ENCODE data around the gene SUMO4.
"Not testable (repeated sequence)": the region's sequence is repeated elsewhere in the genome, so short reads cannot be mapped to it uniquely, and the experiment has no call there.

SUMO4 gene

DNA sequence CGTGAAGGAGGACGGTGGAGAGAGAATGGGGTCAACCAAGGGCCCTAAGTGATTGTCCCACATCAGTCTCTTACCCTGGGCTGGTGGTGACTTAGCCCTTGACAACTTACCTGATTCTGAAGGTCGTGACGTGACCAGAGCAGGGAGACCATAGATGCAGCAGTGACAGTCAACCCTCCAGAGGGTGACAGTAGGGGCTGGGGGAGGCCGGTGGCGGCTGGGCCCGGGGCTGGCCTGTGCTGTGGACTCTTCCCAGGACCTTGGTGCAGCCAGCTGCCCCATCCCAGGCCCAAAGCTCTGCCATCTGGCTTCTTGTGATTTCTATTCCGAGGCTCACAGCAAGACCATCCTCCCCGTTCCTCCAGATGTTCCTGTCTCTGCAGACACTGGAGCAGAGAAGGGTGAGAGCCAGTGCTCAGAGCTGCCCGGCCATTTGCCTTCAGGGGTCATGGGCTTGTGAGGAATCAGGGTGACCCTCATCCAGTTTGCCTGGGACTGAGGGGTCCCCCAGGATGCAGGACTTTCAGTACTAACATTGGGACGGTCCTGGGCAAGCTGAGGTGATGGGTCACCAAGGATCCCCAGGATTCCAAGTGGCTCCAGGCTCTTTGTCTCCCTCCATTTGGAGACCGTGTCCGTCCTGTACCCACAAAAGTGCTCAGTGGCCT is 36.0 kb downstream of the SUMO4 start:
- no peak for DNase-seq

DNA sequence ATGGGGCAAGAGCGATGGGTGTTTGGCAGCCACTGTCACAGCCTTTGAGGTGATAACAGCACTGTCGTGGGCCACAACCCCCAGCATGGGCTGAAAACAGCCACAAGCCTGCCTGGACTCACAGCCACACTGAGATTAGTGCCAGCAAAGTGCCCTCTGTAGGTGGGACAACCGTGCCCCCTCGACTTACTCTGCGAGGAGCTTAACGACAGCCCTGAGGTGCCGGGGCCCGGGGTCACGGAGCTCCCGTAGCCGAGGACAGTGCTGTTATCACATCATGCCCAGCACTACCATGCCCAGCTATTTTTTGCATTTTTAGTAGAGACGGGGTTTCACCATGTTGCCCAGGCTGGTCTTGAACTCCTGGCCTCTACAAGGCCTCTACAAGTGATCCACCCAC is 36.6 kb downstream of the SUMO4 start:
- no peak for DNase-seq

DNA sequence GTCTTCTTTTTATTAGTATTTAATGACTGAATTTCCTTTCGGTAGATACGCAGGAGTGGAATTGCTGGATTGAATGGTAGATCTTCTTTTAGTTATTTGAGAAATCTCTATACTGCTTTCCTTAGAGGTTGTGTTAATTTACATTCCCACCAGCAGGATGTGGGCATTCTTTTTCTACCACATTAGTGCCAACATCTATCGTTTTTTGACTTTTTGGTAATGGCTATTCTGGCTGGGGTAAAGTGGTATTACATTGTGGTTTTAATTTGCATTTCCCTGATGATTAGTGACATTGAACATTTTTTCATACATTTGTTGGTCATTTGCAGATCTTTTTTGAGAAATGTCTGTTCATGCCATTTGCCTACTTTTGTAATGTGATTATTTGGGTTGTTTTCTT is 37.1 kb downstream of the SUMO4 start:
- no peak for DNase-seq

DNA sequence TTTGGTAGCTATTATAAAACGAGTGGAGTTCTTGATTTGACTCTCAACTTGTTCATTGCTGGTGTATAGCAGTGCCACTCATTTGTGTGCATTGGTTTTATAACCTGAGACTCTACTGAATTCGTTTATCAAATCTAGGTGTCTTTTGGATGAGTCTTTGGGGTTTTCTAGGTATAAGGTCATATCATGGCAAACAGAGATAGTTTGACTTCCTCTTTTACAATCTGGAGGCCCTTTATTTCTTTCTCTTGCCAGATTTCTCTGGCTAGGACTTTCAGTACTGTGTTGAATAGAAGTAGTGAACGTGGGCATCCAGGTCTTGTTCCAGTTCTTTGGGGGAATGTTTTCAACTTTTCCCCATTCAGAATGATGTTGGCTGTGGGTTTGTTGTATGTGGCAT is 38.8 kb downstream of the SUMO4 start:
- DNase-seq: no peak

DNA sequence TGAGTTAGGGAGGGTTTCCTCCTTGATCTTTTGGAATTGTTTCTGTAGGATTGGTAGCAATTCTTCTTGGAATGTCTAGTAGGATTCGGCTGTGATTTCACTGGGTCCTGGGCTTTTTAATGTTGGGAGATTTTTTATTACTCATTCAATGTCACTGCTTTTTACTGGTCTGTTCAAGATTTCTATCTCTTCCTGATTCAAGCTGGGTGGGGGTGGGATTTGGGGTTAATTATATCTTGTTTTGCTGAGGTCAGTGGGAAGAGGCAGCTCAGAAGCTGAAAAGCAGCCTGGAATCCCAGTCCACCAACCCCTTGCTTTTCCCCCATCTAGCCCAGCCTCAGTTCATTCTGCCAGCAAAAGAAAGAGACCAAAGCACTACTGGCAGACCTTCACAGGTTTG is 39.6 kb downstream of the SUMO4 start:
- no peak for DNase-seq

DNA sequence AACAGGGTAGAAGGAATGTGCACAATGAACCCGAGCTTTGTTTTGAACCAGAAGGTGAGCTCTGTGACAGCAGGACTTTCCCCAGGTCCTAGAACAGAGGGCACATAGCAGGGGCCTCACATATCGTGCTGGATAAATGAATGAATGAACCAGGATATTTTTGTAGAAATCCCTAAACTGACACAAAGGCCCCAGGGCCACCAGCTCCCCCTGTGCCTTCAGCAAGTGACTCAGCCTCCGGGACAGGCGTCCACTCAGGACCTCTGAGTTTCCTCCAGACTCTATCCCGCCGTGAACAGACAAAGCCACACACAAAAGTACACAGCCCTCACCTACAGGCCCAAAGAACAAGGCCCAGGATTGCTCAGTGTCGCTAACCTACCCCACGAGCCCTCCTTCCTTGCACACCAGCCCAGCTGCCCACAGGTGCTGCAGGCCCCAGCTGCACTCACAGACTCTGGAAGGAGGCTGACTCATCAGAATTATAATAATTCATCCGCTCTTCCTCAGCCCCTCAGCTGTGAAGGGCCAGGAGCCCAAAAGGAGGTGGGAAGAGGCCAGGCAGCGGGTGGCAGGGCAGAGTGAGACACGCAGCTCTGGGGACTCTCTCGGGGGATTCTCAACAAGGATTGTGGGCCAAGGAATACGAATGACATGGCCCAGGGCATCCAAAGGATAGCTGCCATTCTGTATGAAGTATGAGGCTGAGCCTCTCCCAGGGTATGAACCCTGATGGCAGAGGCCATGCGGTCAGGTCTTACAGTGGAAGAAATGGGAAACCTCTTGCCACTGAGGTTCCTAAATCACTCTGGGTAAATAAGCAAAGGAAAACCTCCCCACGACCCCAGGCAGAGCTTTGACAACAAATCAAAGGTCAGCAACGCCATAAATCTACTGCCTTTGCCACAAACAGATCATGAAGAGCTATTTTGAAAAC is 40.9 kb downstream of the SUMO4 start:
- no peak for DNase-seq

DNA sequence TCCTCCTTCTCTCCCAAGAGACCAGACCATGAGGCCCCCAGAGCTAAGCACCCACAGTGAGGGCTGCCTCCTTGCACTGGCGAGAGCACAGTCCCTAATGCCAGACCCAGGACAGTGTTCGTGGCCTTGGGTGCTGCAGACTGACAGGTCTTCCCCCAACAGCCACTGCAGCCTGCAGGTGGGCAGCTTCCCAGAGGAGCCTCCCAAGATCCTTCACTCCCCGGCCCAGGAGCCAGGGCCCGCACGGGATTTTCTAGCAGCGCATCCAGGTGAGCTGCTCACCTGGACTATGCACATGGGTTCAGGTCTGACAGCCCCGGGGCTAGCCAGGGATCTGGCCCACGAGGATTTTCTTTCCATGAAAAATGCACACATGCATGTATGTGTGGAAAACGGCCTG is 41.7 kb downstream of the SUMO4 start:
- no peak for DNase-seq

DNA sequence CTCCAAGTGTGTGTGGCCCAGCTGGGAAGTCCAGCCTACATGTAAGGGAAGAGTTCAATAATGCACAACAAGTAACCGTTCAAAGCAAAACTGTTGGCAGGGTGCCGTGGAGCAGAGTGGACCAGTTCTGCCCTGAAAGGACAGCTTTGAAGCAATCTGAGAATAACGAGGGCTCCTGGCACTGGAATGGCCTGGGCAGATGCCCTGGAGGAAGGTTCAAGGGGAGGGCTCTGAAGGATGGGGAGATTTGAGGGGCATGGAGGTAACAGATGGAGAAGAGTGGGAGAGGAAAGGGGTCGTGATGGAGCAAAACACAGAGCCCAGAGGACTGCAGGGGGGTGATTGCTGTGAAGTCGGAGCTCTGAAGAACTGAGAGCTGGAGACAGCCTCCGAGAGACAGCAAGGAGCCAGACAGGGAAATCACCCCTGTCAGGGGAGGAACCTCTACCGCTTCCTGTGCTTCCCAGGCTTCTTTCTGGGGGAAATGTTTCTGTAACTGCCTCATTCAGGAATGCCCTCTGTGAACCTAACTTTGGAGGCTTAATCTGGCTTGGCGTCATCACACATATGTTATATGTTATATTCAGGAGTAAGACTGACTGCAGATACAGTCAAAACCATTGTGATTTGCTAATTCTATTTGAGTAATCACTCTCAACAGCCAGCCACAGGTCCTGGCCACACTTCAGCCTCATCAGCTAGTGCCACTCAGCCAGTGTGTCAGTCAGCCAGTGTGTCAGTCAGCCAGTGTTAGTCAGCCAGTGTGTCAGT is 43.5 kb downstream of the SUMO4 start:
- DNase-seq: no peak

DNA sequence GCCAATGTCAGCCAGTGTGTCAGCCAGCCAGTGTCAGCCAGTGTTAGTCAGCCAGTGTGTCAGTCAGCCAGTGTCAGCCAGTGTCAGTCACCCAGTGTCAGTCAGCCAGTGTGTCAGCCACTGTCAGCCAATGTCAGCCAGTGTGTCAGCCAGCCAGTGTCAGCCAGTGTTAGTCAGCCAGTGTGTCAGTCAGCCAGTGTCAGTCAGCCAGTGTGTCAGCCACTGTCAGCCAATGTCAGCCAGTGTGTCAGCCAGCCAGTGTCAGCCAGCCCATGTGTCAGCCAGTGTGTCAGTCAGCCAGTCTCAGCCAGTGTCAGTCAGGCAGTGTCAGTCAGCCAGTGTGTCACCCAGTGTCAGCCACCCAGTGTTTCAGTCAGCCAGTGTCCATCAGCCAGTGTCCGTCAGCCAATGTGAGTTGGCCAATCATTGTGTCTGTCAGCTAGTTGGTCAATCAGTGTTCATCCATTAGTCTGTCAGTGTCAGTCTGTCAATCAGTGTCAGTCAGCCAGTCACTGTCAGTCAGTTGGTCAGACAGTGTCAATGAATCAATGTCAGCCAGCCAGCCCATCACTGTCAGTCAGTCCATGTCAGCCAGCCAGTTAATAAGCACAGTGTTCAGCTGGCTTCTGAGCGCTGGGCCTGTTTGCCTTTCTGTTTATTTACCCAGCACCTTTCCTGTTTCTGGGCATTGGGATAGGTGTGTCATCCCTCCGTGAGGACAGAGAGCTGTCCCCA is 44.5 kb downstream of the SUMO4 start:
- not testable (repeated sequence) for DNase-seq

DNA sequence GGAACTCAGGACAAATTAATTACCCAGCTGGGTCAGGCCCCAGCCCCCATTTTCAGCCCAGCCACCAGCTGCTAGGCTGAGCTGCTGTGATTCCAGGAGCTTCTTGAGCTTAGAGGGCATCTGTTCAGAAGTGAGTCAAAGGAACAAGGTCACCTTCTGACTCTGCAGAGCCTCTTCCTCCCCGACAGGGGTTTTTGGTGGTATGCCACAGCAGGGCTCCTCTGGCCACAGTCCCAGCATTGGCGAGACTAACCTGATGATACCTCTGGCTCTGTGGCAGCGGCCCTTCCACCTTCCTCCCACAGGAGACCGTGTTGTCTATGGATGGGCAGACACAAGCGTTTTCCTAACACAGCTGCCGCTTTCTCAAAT is 45.0 kb downstream of the SUMO4 start:
- DNase-seq: no peak

DNA sequence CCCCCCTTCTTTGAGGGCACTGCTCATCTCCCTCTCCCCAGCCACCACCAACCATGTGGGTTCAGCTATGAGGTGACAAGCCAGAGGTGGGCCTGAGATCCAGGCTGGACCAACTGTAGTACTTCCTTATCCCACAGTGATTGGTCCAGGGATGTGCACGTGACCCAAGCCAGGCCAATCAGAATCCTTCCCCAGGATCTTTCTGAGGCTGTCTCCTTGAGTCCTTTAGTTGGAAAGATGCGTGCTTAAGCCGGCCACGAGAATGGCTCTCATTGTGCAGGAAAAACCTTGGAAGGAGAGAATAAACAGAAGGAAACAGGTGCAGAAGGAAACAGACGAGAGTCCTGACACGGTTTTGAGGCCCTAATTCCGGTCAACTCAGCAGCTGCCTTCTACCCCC is 45.5 kb downstream of the SUMO4 start:
- no peak for DNase-seq

DNA sequence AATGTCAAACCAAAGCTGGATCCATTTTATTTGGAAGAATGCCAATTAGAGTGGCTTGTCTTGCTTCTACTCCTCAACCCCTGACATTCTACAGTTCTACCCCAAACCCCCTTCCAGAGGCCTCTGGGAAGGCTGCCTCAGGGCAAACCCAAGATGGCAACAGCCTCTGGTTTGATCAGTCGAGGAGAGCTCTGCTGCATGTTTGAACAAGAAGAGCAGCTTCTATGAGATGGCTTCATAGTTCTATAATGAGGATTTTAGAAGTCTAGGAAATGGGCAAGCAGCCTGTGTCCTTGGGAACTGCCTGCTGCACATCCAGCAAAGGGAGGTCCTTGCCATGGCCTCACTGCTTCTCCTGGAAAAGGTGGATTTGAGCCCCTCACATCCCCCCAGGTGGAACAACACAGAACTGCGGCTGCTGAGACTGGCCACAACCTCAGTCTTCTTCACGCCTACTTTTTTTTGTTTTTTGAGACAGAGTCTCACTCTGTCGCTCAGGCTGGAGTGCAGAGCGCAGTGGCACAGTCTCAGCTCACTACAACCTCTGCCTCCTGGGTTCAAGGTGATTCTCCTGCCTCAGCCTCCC is 46.8 kb downstream of the SUMO4 start:
- no peak for DNase-seq

DNA sequence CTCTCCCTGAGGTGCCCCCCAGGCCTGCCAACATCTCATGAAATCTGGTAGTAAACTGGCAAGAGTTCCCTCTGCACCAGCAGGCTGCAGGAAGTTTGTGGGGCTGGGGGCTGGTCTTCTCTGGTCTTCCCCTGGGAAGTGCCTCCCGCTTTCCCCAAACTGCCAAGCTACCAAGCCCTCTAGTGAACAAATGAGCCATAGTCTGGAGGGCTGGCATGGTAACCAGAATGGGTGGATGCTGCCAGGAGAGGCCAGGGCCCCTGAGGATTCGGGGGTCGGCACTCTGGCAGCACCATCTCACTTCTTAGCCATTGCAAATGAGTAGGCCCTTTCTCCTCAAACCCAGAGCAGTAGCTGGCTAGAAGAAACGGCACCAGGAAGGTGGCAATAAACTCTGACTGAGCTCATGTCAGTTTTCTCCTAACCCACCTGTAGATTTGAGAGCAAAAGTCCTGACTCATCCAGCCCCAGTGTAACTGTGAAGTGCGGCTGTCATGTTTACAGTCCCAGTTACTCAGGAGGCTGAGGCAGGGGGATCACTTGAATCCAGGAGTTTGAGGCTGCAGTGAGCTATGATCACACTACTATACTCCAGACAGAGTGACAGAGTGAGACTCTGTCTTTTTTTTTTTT is 48.9 kb downstream of the SUMO4 start:
- no peak for DNase-seq

DNA sequence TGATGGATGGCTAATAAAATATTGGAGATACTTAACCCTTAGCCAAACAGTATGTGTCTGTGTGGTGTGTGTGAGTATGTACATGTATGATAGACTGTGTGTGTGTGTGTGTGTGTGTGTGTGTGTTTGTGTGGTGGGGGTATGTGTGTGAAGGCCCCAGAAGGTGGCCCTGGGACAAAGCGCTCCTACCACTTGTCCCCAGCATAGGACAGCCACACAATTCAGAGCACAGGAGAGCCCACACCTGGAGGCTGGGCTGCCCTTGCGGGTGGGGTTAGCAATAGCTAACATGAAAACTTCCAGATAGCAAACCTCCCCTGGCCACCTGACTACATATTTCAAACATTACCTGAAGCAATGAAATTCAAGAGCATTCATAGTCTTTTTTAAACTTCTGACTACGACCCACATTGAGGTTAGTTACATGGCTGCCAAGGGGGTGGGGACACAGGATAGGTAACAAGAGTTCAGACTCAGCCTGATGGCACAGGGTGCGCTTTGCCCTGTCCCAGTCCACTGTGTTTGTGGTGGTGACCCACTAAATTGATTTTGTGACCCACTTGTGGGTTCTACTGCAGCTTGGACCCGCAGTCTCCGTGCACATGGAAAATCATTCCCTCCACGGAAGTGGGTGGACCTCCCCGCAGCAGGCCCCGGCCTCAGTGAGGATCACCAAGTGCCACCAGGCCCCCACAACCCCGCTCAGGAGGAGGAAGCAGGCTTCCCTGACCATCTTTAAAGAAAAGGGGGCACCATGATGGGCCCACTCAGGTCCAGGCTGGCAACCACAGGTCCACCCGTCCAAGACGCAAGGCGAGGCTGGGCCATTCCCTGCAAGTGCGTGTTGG is 50.0 kb downstream of the SUMO4 start:
- DNase-seq: no peak
